Panc1 (cell line): Measurements from ENCODE around the gene MACROD2. TPM values are rescaled to one million over a fixed set of nuclear protein-coding genes. Genes with fewer than 3 reads are reported as not detected.

Experiments
- ATAC-seq: fragments of 200-7000 bp; cut with Tn5 transposase; 2 replicates; pipeline ENCODE4 v1.9.1; 2020; ENCODE audit warnings: mild to moderate bottlenecking, moderate library complexity
- BruUV-seq: library from RNA; stranded (reverse); fragments of 400-500 nt; replicated peaks from 2 replicates; lab custom pipeline; 2021; lab: Mats Ljungman, UMichigan
- CTCF ChIA-PET: fragments of 300-600 bp; sonication (Branson Sonifier 250); formaldehyde crosslinking; loops from one replicate; lab custom pipeline; 2022; ENCODE audit warnings: antibody characterized with exemption; lab: Charles Lee
- POLR2A ChIA-PET: fragments of 300-600 bp; sonication (Branson Sonifier 250); formaldehyde crosslinking; loops from one replicate; lab custom pipeline; 2022; ENCODE audit warnings: antibody characterized with exemption; lab: Charles Lee
- DNase-seq: peaks from one replicate; pipeline ENCODE4 v3.0.0-alpha.2; 2010; ENCODE audit warnings: low read depth, low spot score
- H3K27ac ChIP-seq: 2 replicates; pipeline ENCODE4 v1.5.1; 2011; ENCODE audit warnings: mild to moderate bottlenecking, low read length, inconsistent platforms
- H3K27me3 ChIP-seq: fragments of 200-500 bp; sonication (Bioruptor generic); 2 replicates; pipeline ENCODE4 v1.6.0; 2014; ENCODE audit warnings: low read length, inconsistent platforms; ENCODE audit not compliant: control insufficient read depth, insufficient read depth
- H3K36me3 ChIP-seq: fragments of 200-500 bp; sonication (Bioruptor generic); 2 replicates; pipeline ENCODE4 v1.5.1; 2014; ENCODE audit warnings: inconsistent platforms, mild to moderate bottlenecking, low read length, moderate library complexity; ENCODE audit not compliant: control insufficient read depth, insufficient read depth
- H3K4me1 ChIP-seq: 2 replicates; pipeline ENCODE4 v1.5.1; 2011; ENCODE audit warnings: inconsistent platforms, mild to moderate bottlenecking, low read length, moderate library complexity; ENCODE audit not compliant: control insufficient read depth, insufficient read depth
- H3K4me3 ChIP-seq, 2 experiments: 2 replicates each; pipeline ENCODE4 v1.5.1; 2011 to 2012; ENCODE audit warnings: low read depth in 2 of 2, low read length in 2 of 2, mild to moderate bottlenecking in 2 of 2, inconsistent platforms in 1 of 2, moderate library complexity in 1 of 2
- H3K9me3 ChIP-seq: fragments of 200-500 bp; sonication (Bioruptor generic); 2 replicates; pipeline ENCODE4 v1.5.1; 2014; ENCODE audit warnings: low read depth, mild to moderate bottlenecking, inconsistent platforms, low read length, moderate library complexity; ENCODE audit not compliant: control insufficient read depth, insufficient read depth
- POLR2AphosphoS5 ChIP-seq: IDR thresholded peaks from 2 replicates; pipeline ENCODE4 v1.6.1; 2012; ENCODE audit warnings: mild to moderate bottlenecking, low read depth, low read length, moderate library complexity
- SIN3A ChIP-seq: IDR thresholded peaks from 2 replicates; pipeline ENCODE4 v1.6.1; 2012; ENCODE audit warnings: low read depth, mild to moderate bottlenecking, low read length, moderate library complexity, borderline replicate concordance; ENCODE audit not compliant: insufficient read depth
- TCF7L2 ChIP-seq: IDR thresholded peaks from 2 replicates; pipeline ENCODE4 v1.6.1; 2011; ENCODE audit warnings: mild to moderate bottlenecking, low read depth, low read length, inconsistent platforms
- in situ Hi-C: cut with HindIII; loops from 2 replicates; pipeline ENCODE4 v1.10.0; 2016; ENCODE audit warnings: low sequenced_read_pairs, low pct_unique_long_range_greater_than_20kb
- intact Hi-C: fragments of 100-400 bp; cut with micrococcal nuclease; formaldehyde crosslinking; loops from one replicate; pipeline ENCODE4 v1.10.0; 2022; ENCODE audit not compliant: unreplicated experiment
- total RNA-seq: library from RNA; stranded (reverse); gene quantifications from one replicate; pipeline ENCODE4 v1.2.1, GENCODE V29; 2021; ENCODE audit not compliant: unreplicated experiment
- TF ChIP-seq, protein P1 (sequence below): fragments of 450-650 bp; IDR thresholded peaks from 2 replicates; pipeline ENCODE4 v1.5.1; 2017; ENCODE audit warnings: mild to moderate bottlenecking
- TF ChIP-seq, protein P2 (sequence below), 2 experiments: IDR thresholded peaks; 2 replicates each; pipeline ENCODE4 v1.6.1; 2011 to 2012; ENCODE audit warnings: low read depth in 2 of 2, control low read depth in 1 of 2, low read length in 1 of 2, mild to moderate bottlenecking in 1 of 2, moderate library complexity in 1 of 2; ENCODE audit not compliant: insufficient read depth in 1 of 2

The MACROD2 gene
- total RNA-seq, 1 experiment from 2014 or later, result 1.2 TPM

DNA sequence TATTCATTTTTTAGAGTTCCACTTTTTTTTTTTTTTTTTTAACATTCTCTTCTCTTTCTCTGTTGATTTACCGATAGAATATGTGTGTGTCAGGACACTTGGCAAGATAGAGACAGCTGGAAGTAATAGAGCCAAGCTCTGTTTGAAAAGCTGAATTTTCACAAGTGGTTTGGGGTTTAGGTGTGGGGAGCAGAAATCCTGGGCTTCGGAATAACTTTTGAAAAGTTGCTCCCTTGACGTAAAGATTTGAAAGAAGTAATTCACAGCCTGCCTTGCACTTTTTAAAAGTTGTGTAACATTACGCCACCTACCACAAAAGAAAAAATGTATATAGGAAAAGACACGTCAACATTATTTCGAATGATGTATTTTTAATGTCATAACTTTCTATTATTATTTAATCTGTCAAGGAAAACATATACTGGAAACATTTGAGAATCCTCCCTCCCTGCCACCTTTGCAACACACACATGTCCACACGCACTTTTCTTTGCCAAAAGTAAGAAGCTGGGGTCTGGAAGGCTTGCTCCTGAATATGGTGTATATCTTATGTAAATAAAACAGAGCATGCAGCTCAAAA is 1660.1 kb downstream of the MACROD2 start:
- Histone ChIP-seq H3K4me3 (no peak overlapping the region), H3K27me3 (no peaks in the 10 kb centered on the region), H3K4me1 (no peaks in the 10 kb centered on the region), H3K9me3 (no peaks in the 10 kb centered on the region), H3K27ac (no peak overlapping the region), H3K36me3 (no peaks in the 10 kb centered on the region)
- no TSS peak for BruUV-seq
- ChIA-PET POLR2A (no interaction called here), CTCF (no interaction called here)
- DNase-seq, result no peak
- in situ Hi-C loops (no loop called here), intact Hi-C loops (no loop called here)
- ATAC-seq, result no peak
- TF ChIP-seq POLR2AphosphoS5 (no peak), SIN3A (no peak), TCF7L2 (no peak)
- TF ChIP-seq, protein P1, sequence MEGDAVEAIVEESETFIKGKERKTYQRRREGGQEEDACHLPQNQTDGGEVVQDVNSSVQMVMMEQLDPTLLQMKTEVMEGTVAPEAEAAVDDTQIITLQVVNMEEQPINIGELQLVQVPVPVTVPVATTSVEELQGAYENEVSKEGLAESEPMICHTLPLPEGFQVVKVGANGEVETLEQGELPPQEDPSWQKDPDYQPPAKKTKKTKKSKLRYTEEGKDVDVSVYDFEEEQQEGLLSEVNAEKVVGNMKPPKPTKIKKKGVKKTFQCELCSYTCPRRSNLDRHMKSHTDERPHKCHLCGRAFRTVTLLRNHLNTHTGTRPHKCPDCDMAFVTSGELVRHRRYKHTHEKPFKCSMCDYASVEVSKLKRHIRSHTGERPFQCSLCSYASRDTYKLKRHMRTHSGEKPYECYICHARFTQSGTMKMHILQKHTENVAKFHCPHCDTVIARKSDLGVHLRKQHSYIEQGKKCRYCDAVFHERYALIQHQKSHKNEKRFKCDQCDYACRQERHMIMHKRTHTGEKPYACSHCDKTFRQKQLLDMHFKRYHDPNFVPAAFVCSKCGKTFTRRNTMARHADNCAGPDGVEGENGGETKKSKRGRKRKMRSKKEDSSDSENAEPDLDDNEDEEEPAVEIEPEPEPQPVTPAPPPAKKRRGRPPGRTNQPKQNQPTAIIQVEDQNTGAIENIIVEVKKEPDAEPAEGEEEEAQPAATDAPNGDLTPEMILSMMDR, result no peak
- TF ChIP-seq, protein P2, sequence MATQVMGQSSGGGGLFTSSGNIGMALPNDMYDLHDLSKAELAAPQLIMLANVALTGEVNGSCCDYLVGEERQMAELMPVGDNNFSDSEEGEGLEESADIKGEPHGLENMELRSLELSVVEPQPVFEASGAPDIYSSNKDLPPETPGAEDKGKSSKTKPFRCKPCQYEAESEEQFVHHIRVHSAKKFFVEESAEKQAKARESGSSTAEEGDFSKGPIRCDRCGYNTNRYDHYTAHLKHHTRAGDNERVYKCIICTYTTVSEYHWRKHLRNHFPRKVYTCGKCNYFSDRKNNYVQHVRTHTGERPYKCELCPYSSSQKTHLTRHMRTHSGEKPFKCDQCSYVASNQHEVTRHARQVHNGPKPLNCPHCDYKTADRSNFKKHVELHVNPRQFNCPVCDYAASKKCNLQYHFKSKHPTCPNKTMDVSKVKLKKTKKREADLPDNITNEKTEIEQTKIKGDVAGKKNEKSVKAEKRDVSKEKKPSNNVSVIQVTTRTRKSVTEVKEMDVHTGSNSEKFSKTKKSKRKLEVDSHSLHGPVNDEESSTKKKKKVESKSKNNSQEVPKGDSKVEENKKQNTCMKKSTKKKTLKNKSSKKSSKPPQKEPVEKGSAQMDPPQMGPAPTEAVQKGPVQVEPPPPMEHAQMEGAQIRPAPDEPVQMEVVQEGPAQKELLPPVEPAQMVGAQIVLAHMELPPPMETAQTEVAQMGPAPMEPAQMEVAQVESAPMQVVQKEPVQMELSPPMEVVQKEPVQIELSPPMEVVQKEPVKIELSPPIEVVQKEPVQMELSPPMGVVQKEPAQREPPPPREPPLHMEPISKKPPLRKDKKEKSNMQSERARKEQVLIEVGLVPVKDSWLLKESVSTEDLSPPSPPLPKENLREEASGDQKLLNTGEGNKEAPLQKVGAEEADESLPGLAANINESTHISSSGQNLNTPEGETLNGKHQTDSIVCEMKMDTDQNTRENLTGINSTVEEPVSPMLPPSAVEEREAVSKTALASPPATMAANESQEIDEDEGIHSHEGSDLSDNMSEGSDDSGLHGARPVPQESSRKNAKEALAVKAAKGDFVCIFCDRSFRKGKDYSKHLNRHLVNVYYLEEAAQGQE (IDR thresholded peaks at IDR 0.05; ENCODE audit: insufficient read depth in 1 of 2, low read depth in 2 of 2, low read length in 1 of 2), result no peak

DNA sequence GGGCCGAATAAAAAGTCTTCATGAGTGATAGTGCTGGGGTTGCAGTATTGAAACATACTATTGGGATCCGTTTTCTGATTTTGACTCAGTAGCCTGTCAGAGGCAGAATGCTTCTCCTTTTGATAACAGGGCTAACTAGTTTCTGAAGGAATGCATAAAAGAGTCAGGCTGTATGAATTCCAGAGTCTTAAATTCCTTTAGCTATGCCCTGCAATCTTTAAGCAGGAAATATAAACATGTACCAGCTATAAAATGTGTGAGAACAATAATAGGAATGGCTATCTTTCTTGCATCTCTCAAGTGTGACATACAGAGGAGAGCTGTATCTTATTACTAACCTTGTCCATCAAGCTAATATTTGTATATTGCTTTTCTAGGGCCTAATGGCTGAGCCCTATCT is 1660.8 kb downstream of the MACROD2 start:
- Histone ChIP-seq H3K4me3 (no peak overlapping the region), H3K27ac (no peak overlapping the region), H3K9me3 (no peaks in the 10 kb centered on the region), H3K4me1 (no peaks in the 10 kb centered on the region), H3K27me3 (no peaks in the 10 kb centered on the region), H3K36me3 (no peaks in the 10 kb centered on the region)
- ChIA-PET POLR2A (no interaction called here), CTCF (no interaction called here)
- TF ChIP-seq TCF7L2 (no peak), SIN3A (no peak), POLR2AphosphoS5 (no peak)
- TF ChIP-seq, protein P1, result no peak
- TF ChIP-seq, protein P2 (IDR thresholded peaks at IDR 0.05; ENCODE audit: insufficient read depth in 1 of 2, low read depth in 2 of 2, low read length in 1 of 2), result no peak
- DNase-seq, result no peak
- no TSS peak for BruUV-seq
- intact Hi-C loops, result no loop called here
- in situ Hi-C loops, result no loop called here
- ATAC-seq, result no peak
